Uterus (tissue), 4 donors: ENCODE results near the gene RNF157. TPM values are rescaled to one million over a fixed set of nuclear protein-coding genes. Genes with fewer than 3 reads are reported as not detected.

Source experiments
- DNase-seq, 2 donors: peaks; one replicate each; pipeline ENCODE4 v3.0.0-alpha.2; 2019 to 2020
- H3K27ac ChIP-seq, 2 donors: fragments of 200-600 bp; sonication (generic); 1 replicate in 1 of 2; 2 replicates in 1 of 2; pipeline ENCODE4 v1.5.1; 2016 to 2018
- H3K27me3 ChIP-seq, 2 donors: fragments of 200-600 bp; sonication (generic); one replicate each; pipeline ENCODE4 v1.5.1; 2018 to 2019; ENCODE audit warnings: control low read depth in 1 of 2
- H3K36me3 ChIP-seq, 2 donors: fragments of 200-600 bp; sonication (generic); one replicate each; pipeline ENCODE4 v1.5.1; 2019; ENCODE audit warnings: control low read depth in 1 of 2
- H3K4me1 ChIP-seq, 2 donors: fragments of 200-600 bp; sonication (generic); one replicate each; pipeline ENCODE4 v1.5.1; 2018 to 2019; ENCODE audit warnings: control low read depth in 1 of 2
- H3K4me3 ChIP-seq, 2 donors: fragments of 200-600 bp; sonication (generic); 1 replicate in 1 of 2; 2 replicates in 1 of 2; pipeline ENCODE4 v1.5.1; 2018 to 2019; ENCODE audit warnings: mild to moderate bottlenecking in 1 of 2
- H3K9me3 ChIP-seq, 2 donors: fragments of 200-600 bp; sonication (generic); one replicate each; pipeline ENCODE4 v1.5.1; 2019; ENCODE audit warnings: control low read depth in 1 of 2
- CTCF ChIP-seq, 4 experiments: fragments of 200-600 bp in 2 of 4; fragments of 450-650 bp in 2 of 4; sonication (generic) in 2 of 4; IDR thresholded peaks; one replicate each; pipeline ENCODE4 v1.5.1; 2016 to 2019; ENCODE audit warnings: antibody characterized with exemption in 4 of 4, mild to moderate bottlenecking in 2 of 4, moderate library complexity in 1 of 4
- POLR2A ChIP-seq, 2 donors: fragments of 450-650 bp; IDR thresholded peaks; one replicate each; pipeline ENCODE4 v1.6.1; 2016; ENCODE audit warnings: antibody characterized with exemption in 2 of 2, mild to moderate bottlenecking in 1 of 2, moderate library complexity in 1 of 2
- intact Hi-C: fragments of 100-400 bp; cut with DNase I; formaldehyde crosslinking; loops from one replicate; pipeline ENCODE4 v1.15.1; 2023; ENCODE audit warnings: low total_unique reads
- total RNA-seq, 4 donors: library from RNA; depleted of rRNA in 3 of 4; stranded (reverse); fragments of >200 nt in 3 of 4; gene quantifications; one replicate each; pipeline versions ENCODE4 v1.1.0 to v1.2.4, GENCODE V29; 2014 to 2023
- donor health status: DM: yes; HTN: yes; CAD: no.

Gene RNF157
- total RNA-seq, 4 donors from 2014 or later: 0.77 to 5.7 (median 1.7) TPM

DNA sequence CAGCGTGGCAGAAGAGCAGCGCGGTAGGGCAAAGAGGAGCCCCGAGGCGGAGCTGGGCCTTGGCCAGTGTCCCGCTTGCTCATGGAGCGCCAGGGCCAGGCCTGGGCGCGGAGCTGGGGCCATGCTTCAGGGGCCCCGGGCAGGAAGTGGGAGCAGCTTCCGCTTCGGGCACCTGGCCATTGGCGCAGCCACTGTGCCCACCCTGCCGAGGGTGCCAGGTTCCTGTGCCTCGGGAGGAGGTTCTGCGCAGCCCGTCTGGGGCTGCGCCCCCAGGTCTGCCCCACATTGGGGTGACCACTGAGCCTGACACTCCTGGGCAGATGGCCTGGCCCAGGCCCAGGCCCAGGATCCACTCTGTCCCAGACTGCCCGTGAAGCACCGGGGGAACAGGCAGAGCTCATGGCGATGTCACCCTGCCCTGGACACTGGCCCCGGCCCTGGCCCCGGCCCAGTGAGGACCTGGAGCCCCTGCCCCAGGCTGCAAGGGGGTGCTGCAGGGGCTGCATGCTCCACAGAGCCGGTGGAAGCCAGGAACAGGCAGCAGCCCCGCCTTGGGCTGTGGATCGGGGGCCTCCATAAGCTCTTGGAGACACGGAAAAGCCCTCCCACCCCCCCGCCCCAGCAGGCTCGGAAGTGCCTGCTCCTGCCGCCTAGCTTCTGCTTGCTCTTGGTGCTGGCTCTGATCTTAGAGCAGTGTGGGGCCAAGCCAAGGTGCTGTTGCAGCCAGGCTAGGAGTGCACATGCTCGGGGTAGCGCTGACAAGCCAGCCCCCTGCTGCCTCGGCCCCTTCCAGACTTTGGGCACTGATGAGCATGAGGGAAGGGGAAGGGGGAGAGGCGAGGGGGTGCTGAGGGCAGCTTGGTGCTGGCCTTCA, 63.4 kb downstream of the RNF157 start:
- Histone ChIP-seq H3K4me3 (no peak overlapping the region), H3K4me1 (no peaks in the 10 kb centered on the region), H3K27me3 (no peaks in the 10 kb centered on the region), H3K27ac (no peak overlapping the region), H3K9me3 (no peaks in the 10 kb centered on the region), H3K36me3 (no peaks in the 10 kb centered on the region)
- TF ChIP-seq CTCF (IDR thresholded peaks at IDR 0.05) (no peak), POLR2A (IDR thresholded peaks at IDR 0.05) (no peak)
- no peak for DNase-seq
- intact Hi-C loops: no loop called here

GRCh38 chr17:76174037-76174436, 66.3 kb downstream of the RNF157 start:
- no peak for TF ChIP-seq CTCF (IDR thresholded peaks at IDR 0.05)
- no peak for TF ChIP-seq POLR2A (IDR thresholded peaks at IDR 0.05)
- DNase-seq: no peak
- H3K27ac ChIP-seq: no peak overlapping the region
- no peak overlapping the region for H3K4me3 ChIP-seq
- H3K4me1 ChIP-seq: no peaks in the 10 kb centered on the region
- no peaks in the 10 kb centered on the region for H3K36me3 ChIP-seq
- H3K27me3 ChIP-seq: no peaks in the 10 kb centered on the region
- no peaks in the 10 kb centered on the region for H3K9me3 ChIP-seq
- intact Hi-C loops: no loop called here

DNA sequence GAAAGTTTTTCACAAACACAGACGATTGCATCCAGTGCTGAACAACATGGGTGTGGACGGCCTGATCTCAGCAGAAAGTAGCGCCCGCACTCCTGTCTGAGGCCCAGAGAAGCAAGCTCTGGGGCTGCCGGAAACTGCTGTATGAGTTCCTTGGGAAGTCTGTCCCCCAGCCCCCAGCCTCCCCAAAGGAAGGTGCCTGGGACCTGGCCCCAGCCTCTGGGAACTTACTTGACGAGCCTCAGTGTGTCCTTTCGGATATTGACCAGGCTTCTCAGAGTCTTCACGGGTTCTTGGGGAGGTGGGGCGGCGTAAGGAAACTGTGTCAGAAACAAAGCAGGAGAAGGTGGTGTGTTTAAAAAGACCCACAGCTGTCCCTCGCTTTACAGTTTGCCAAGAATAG, 66.8 kb downstream of the RNF157 start:
- no peak for DNase-seq
- intact Hi-C loops: no loop called here
- no peak overlapping the region for H3K27ac ChIP-seq
- TF ChIP-seq POLR2A (IDR thresholded peaks at IDR 0.05): no peak
- no peak for TF ChIP-seq CTCF (IDR thresholded peaks at IDR 0.05)
- no peaks in the 10 kb centered on the region for H3K36me3 ChIP-seq
- H3K27me3 ChIP-seq: no peaks in the 10 kb centered on the region
- no peaks in the 10 kb centered on the region for H3K9me3 ChIP-seq
- no peaks in the 10 kb centered on the region for H3K4me1 ChIP-seq
- no peak overlapping the region for H3K4me3 ChIP-seq

DNA sequence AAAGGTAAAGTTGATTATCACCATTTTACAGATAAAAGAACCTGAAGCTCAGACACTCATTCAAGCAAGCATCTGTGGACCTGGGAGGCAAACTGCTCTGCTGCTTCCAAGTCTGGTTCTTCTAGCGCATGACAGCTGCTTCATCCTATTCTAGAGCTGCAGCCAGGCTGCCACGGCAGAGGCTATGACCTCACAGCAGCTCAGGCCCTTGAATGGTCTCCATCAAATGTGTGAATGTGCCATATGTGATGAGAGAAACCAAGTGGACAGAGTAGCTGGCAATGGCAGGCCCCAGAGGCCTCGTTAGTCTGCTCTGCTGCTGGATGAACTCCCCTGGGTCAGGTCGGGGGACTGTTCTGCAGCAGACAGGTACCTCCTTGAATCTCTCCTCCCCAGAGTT, 68.6 kb downstream of the RNF157 start:
- Histone ChIP-seq H3K36me3 (no peaks in the 10 kb centered on the region), H3K27me3 (no peaks in the 10 kb centered on the region), H3K4me3 (no peak overlapping the region), H3K4me1 (no peaks in the 10 kb centered on the region), H3K9me3 (no peaks in the 10 kb centered on the region), H3K27ac (no peak overlapping the region)
- TF ChIP-seq POLR2A (IDR thresholded peaks at IDR 0.05): no peak
- no peak for TF ChIP-seq CTCF (IDR thresholded peaks at IDR 0.05)
- no peak for DNase-seq
- intact Hi-C loops: no loop called here

DNA sequence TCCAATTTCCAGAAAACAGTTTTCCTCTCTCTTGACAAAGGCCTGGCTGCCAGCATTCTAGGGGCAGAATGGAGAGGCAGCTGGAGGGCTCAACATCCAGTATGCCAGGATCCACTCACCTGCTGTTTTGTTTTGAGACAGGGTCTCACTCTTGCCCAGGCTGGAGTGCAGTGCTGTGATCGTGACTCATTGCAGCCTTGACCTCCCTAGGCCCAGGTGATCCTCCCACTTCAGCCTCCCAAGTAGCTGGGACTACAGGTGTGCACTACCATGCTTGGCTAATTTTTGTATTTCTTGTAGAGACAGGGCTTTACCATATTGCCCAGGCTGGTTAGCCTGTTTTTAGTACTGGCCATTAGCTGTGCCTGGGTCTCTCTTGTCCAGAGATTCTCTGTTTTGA, 70.2 kb downstream of the RNF157 start:
- DNase-seq: no peak
- TF ChIP-seq POLR2A (IDR thresholded peaks at IDR 0.05) (no peak), CTCF (IDR thresholded peaks at IDR 0.05) (no peak)
- no peaks in the 10 kb centered on the region for H3K27me3 ChIP-seq
- H3K4me1 ChIP-seq: no peaks in the 10 kb centered on the region
- no peaks in the 10 kb centered on the region for H3K9me3 ChIP-seq
- intact Hi-C loops: no loop called here
- no peak overlapping the region for H3K27ac ChIP-seq
- no peaks in the 10 kb centered on the region for H3K36me3 ChIP-seq
- no peak overlapping the region for H3K4me3 ChIP-seq
